Superior temporal gyrus (tissue), 1 donor: Measurements from ENCODE around the gene NES.
A peak's percentile ranks its signal among the peaks of the same experiment; 100 is the strongest.

Experiments
- DNase-seq: peaks from one replicate; pipeline ENCODE4 v3.0.0-alpha.2; 2016; ENCODE audit errors: extremely low spot score

NES gene

GRCh38 chr1:156682166-156682890 lies 5.1 kb upstream of the NES start:
- no peak for DNase-seq

- DNase-seq = no peak
These were observed 4.2 kb upstream of the NES start for GRCh38 chr1:156681196-156681960.

- no peak for DNase-seq
These were observed 2.8 kb upstream of the NES start for GRCh38 chr1:156680056-156680455.

GRCh38 chr1:156677616-156678596 lies 699 bp upstream of the NES start:
- DNase-seq = peak; percentile 89

GRCh38 chr1:156676114-156676819 lies 940 bp downstream of the NES start:
- no peak for DNase-seq

GRCh38 chr1:156675210-156676113 lies 1.7 kb downstream of the NES start:
- DNase-seq = no peak

- peak; percentile 39 for DNase-seq
These were observed 3.7 kb downstream of the NES start for GRCh38 chr1:156673387-156674121.

GRCh38 chr1:156671804-156672203 lies 5.4 kb downstream of the NES start:
- no peak for DNase-seq

- DNase-seq = no peak
These were observed 6.4 kb downstream of the NES start for GRCh38 chr1:156670791-156671190.

GRCh38 chr1:156670359-156670758 lies 6.8 kb downstream of the NES start:
- DNase-seq = no peak

GRCh38 chr1:156669794-156670193 lies 7.4 kb downstream of the NES start:
- DNase-seq = no peak

- no peak for DNase-seq
These were observed 8.2 kb downstream of the NES start for GRCh38 chr1:156668801-156669637.

GRCh38 chr1:156667968-156668709 lies 9.1 kb downstream of the NES start:
- no peak for DNase-seq

GRCh38 chr1:156667610-156667967 lies 9.6 kb downstream of the NES start:
- peak; percentile 54 for DNase-seq

GRCh38 chr1:156666862-156667609 lies 10.2 kb downstream of the NES start:
- DNase-seq = no peak

GRCh38 chr1:156665539-156665938 lies 11.7 kb downstream of the NES start:
- no peak for DNase-seq

GRCh38 chr1:156664767-156665411 lies 12.3 kb downstream of the NES start:
- DNase-seq = no peak
